Measurements from ENCODE around the gene BRD9.

BRD9 gene

GRCh38 chr5:886716-887325 is 5.8 kb downstream of the BRD9 start:
- Histone ChIP-seq H3K27ac (replicated peaks) (no peak overlapping the region), H3K27me3 (ENCODE audit: insufficient read depth, poor library complexity, severe bottlenecking) (no peaks in the 10 kb centered on the region), H3K4me3 (replicated peaks; ENCODE audit: insufficient read depth, low read length) (no peak overlapping the region)
- DNase-seq (ENCODE audit: low read depth in 1 of 2, low spot score in 1 of 2), result no peak
- TF ChIP-seq POLR2AphosphoS5 (IDR thresholded peaks at IDR 0.05; ENCODE audit: low read depth) (no peak), GABPA (IDR thresholded peaks at IDR 0.05; ENCODE audit: low read depth) (no peak), REST (IDR thresholded peaks at IDR 0.05; ENCODE audit: insufficient replicate concordance, low read depth) (no peak), SPI1 (IDR thresholded peaks at IDR 0.05; ENCODE audit: borderline replicate concordance, low read depth) (no peak), CTCF (IDR thresholded peaks at IDR 0.05; ENCODE audit: insufficient read depth, low read length) (no peak)

- DNase-seq (ENCODE audit: low read depth in 1 of 2, low spot score in 1 of 2), result no peak
- no peak overlapping the region for H3K4me3 ChIP-seq (replicated peaks; ENCODE audit: insufficient read depth, low read length)
- no peak for TF ChIP-seq POLR2AphosphoS5 (IDR thresholded peaks at IDR 0.05; ENCODE audit: low read depth)
- no peak for TF ChIP-seq REST (IDR thresholded peaks at IDR 0.05; ENCODE audit: insufficient replicate concordance, low read depth)
- no peak for TF ChIP-seq SPI1 (IDR thresholded peaks at IDR 0.05; ENCODE audit: borderline replicate concordance, low read depth)
- no peak for TF ChIP-seq CTCF (IDR thresholded peaks at IDR 0.05; ENCODE audit: insufficient read depth, low read length)
- no peak for TF ChIP-seq GABPA (IDR thresholded peaks at IDR 0.05; ENCODE audit: low read depth)
These were observed 6.6 kb downstream of the BRD9 start for GRCh38 chr5:886036-886435.

GRCh38 chr5:885529-885928 is 7.1 kb downstream of the BRD9 start:
- Histone ChIP-seq H3K27me3 (ENCODE audit: insufficient read depth, poor library complexity, severe bottlenecking) (no peaks in the 10 kb centered on the region), H3K27ac (replicated peaks) (no peak overlapping the region), H3K4me3 (replicated peaks; ENCODE audit: insufficient read depth, low read length) (no peak overlapping the region)
- TF ChIP-seq REST (IDR thresholded peaks at IDR 0.05; ENCODE audit: insufficient replicate concordance, low read depth) (no peak), GABPA (IDR thresholded peaks at IDR 0.05; ENCODE audit: low read depth) (no peak), POLR2AphosphoS5 (IDR thresholded peaks at IDR 0.05; ENCODE audit: low read depth) (no peak), SPI1 (IDR thresholded peaks at IDR 0.05; ENCODE audit: borderline replicate concordance, low read depth) (no peak), CTCF (IDR thresholded peaks at IDR 0.05; ENCODE audit: insufficient read depth, low read length) (no peak)
- DNase-seq (ENCODE audit: low read depth in 1 of 2, low spot score in 1 of 2), result no peak

More at GRCh38 chr5:886036-886435, 6.6 kb downstream of the BRD9 start:
- Histone ChIP-seq H3K27me3 (ENCODE audit: insufficient read depth, poor library complexity, severe bottlenecking) (no peaks in the 10 kb centered on the region), H3K27ac (replicated peaks) (no peak overlapping the region)

All from HL-60 (cell line).